Loucy (cell line): ENCODE data around the gene CCT4.

Experiments
- H2AFZ ChIP-seq: fragments of 200-600 bp; sonication (generic); 2 replicates; pipeline ENCODE4 v1.6.0; 2016; ENCODE audit warnings: antibody characterized with exemption, mild to moderate bottlenecking, low read length, moderate library complexity
- H3F3A ChIP-seq: fragments of 200-600 bp; 2 replicates; pipeline ENCODE4 v1.6.0; 2016; ENCODE audit warnings: antibody characterized with exemption, low read depth, mild to moderate bottlenecking
- H3K27me3 ChIP-seq: fragments of 200-600 bp; sonication (generic); 2 replicates; pipeline ENCODE4 v1.6.1; 2014; ENCODE audit warnings: low read length, mild to moderate bottlenecking; ENCODE audit not compliant: insufficient read depth, poor library complexity, severe bottlenecking
- H3K36me3 ChIP-seq: fragments of 200-600 bp; sonication (generic); 2 replicates; pipeline ENCODE4 v1.6.1; 2016; ENCODE audit warnings: low read length; ENCODE audit not compliant: insufficient read depth
- H3K4me1 ChIP-seq: fragments of 200-600 bp; sonication (generic); 2 replicates; pipeline ENCODE4 v1.5.1; 2014; ENCODE audit warnings: low read length, mild to moderate bottlenecking; ENCODE audit not compliant: insufficient read depth, poor library complexity, severe bottlenecking
- H3K4me2 ChIP-seq: fragments of 200-600 bp; sonication (generic); 2 replicates; pipeline ENCODE4 v1.6.0; 2014; ENCODE audit warnings: antibody characterized with exemption, low read length, low read depth, mild to moderate bottlenecking; ENCODE audit not compliant: poor library complexity, severe bottlenecking
- H3K4me3 ChIP-seq: fragments of 200-600 bp; sonication (generic); 2 replicates; pipeline ENCODE4 v1.5.1; 2014; ENCODE audit warnings: low read length, mild to moderate bottlenecking, mixed read lengths; ENCODE audit not compliant: poor library complexity, severe bottlenecking
- H3K79me2 ChIP-seq: fragments of 200-600 bp; sonication (generic); 2 replicates; pipeline ENCODE4 v1.6.1; 2014; ENCODE audit warnings: low read length; ENCODE audit not compliant: insufficient read depth
- H3K9ac ChIP-seq: fragments of 200-600 bp; sonication (generic); 2 replicates; pipeline ENCODE4 v1.6.0; 2014; ENCODE audit warnings: mild to moderate bottlenecking, low read depth, low read length, moderate library complexity; ENCODE audit not compliant: poor library complexity, severe bottlenecking
- H3K9me2 ChIP-seq: fragments of 200-600 bp; sonication (generic); replicated peaks from 2 replicates; pipeline ENCODE4 v1.6.1; 2016; ENCODE audit warnings: low read depth, low read length, mixed read lengths
- H3K9me3 ChIP-seq: fragments of 200-600 bp; sonication (generic); 2 replicates; pipeline ENCODE4 v1.6.1; 2014; ENCODE audit warnings: mild to moderate bottlenecking, antibody characterized with exemption, low read length, low read depth; ENCODE audit not compliant: insufficient read depth
- H4K20me1 ChIP-seq: fragments of 200-600 bp; sonication (generic); 2 replicates; pipeline ENCODE4 v1.6.0; 2014; ENCODE audit warnings: antibody characterized with exemption, low read length, mild to moderate bottlenecking; ENCODE audit not compliant: insufficient read depth, poor library complexity, severe bottlenecking
- CTCF ChIP-seq: fragments of 200-600 bp; sonication (generic); conservative IDR thresholded peaks from 2 replicates; pipeline ENCODE4 v1.5.1; 2014; ENCODE audit warnings: mild to moderate bottlenecking, antibody characterized with exemption, low read length
- EZH2phosphoT487 ChIP-seq: fragments of 200-600 bp; IDR thresholded peaks from 2 replicates; pipeline ENCODE4 v1.6.1; 2018; ENCODE audit warnings: antibody characterized with exemption, mild to moderate bottlenecking, moderate library complexity, borderline replicate concordance

Gene CCT4

GRCh38 chr2:61833971-61834370, 54.5 kb downstream of the CCT4 start:
- H3K9ac ChIP-seq = no peak overlapping the region
- no peak for TF ChIP-seq EZH2phosphoT487
- no peak for TF ChIP-seq CTCF
- H3K36me3 ChIP-seq = no peaks in the 10 kb centered on the region
- no peaks in the 10 kb centered on the region for H3K9me3 ChIP-seq
- no peaks in the 10 kb centered on the region for H4K20me1 ChIP-seq
- no peaks in the 10 kb centered on the region for H3F3A ChIP-seq
- no peak overlapping the region for H3K4me2 ChIP-seq
- no peak overlapping the region for H2AFZ ChIP-seq
- H3K79me2 ChIP-seq = no peaks in the 10 kb centered on the region
- no peaks in the 10 kb centered on the region for H3K27me3 ChIP-seq
- H3K4me1 ChIP-seq = no peaks in the 10 kb centered on the region
- no peak overlapping the region for H3K4me3 ChIP-seq
- no peaks in the 10 kb centered on the region for H3K9me2 ChIP-seq

- TF ChIP-seq EZH2phosphoT487 (no peak), CTCF (no peak)
- Histone ChIP-seq H3K4me1 (no peaks in the 10 kb centered on the region), H2AFZ (no peak overlapping the region), H3K27me3 (no peaks in the 10 kb centered on the region), H3K36me3 (no peaks in the 10 kb centered on the region), H3K9me3 (no peaks in the 10 kb centered on the region), H3K4me3 (no peak overlapping the region), H3K4me2 (no peak overlapping the region), H3F3A (no peaks in the 10 kb centered on the region), H3K9me2 (no peaks in the 10 kb centered on the region), H3K9ac (no peak overlapping the region), H4K20me1 (no peaks in the 10 kb centered on the region), H3K79me2 (no peaks in the 10 kb centered on the region)
These were observed 56.1 kb downstream of the CCT4 start for GRCh38 chr2:61832183-61832841.

GRCh38 chr2:61822255-61822654, 66.2 kb downstream of the CCT4 start:
- Histone ChIP-seq H3K27me3 (no peaks in the 10 kb centered on the region), H3K9me3 (no peaks in the 10 kb centered on the region), H3K36me3 (no peaks in the 10 kb centered on the region), H3K4me1 (no peaks in the 10 kb centered on the region), H3K79me2 (no peaks in the 10 kb centered on the region), H3K4me2 (no peak overlapping the region), H4K20me1 (no peaks in the 10 kb centered on the region), H2AFZ (no peak overlapping the region), H3K9ac (no peak overlapping the region), H3K9me2 (no peaks in the 10 kb centered on the region), H3F3A (no peaks in the 10 kb centered on the region), H3K4me3 (no peak overlapping the region)
- TF ChIP-seq EZH2phosphoT487 (no peak), CTCF (no peak)
